Measurements from ENCODE around the gene SEMA4A. TPM values are rescaled to one million over a fixed set of nuclear protein-coding genes. Genes with fewer than 3 reads are reported as not detected.

Gene SEMA4A
- total RNA-seq: 1 to 10 TPM; 1.8 to 4.6 (median 3.5) TPM

- TF ChIP-seq, protein P1, sequence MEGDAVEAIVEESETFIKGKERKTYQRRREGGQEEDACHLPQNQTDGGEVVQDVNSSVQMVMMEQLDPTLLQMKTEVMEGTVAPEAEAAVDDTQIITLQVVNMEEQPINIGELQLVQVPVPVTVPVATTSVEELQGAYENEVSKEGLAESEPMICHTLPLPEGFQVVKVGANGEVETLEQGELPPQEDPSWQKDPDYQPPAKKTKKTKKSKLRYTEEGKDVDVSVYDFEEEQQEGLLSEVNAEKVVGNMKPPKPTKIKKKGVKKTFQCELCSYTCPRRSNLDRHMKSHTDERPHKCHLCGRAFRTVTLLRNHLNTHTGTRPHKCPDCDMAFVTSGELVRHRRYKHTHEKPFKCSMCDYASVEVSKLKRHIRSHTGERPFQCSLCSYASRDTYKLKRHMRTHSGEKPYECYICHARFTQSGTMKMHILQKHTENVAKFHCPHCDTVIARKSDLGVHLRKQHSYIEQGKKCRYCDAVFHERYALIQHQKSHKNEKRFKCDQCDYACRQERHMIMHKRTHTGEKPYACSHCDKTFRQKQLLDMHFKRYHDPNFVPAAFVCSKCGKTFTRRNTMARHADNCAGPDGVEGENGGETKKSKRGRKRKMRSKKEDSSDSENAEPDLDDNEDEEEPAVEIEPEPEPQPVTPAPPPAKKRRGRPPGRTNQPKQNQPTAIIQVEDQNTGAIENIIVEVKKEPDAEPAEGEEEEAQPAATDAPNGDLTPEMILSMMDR (IDR thresholded peaks at IDR 0.05): no peak
- TF ChIP-seq EP300 (IDR thresholded peaks at IDR 0.05) (no peak), POLR2A (IDR thresholded peaks at IDR 0.05) (no peak)
- Histone ChIP-seq H3K4me1 (peaks cover 0 to 7% (median 2%) of the 10 kb centered on the region in 4 donors), H3K9me3 (no peaks in the 10 kb centered on the region), H3K27me3 (peaks cover 0 to 14% of the 10 kb centered on the region in 2 donors), H3K36me3 (no peaks in the 10 kb centered on the region), H3K27ac (no peak within 1 kb of the TSS), H3K4me3 (peak within 1 kb of the TSS in 1 of 4 donors; percentile 7)
- no peak for DNase-seq (ENCODE audit: low spot score in 2 of 2)
- 79 to 81% methylated on average over 10 of the region's 10 CpGs for WGBS, 2 donors
Observed at GRCh38 chr1:156153362-156153761, at the start of gene SEMA4A. SEMA4A (plus strand) TSS chr1:156153585; CDS start chr1:156154579, 994 bp downstream.

GRCh38 chr1:156104065-156104810, 49.1 kb upstream of the SEMA4A start:
- Histone ChIP-seq H3K4me1 (peaks cover 8 to 87% (median 55%) of the 10 kb centered on the region in 4 donors), H3K9me3 (no peaks in the 10 kb centered on the region), H3K27me3 (no peaks in the 10 kb centered on the region), H3K27ac (peak overlapping the region; percentile 93 to 97 (median 96)), H3K4me3 (no peak overlapping the region), H3K36me3 (no peaks in the 10 kb centered on the region)
- DNase-seq (ENCODE audit: low spot score in 2 of 2): peak in 1 of 2 donors; percentile 63
- WGBS, 2 donors: 26 to 46% methylated on average over 9 to 15 of the region's 15 CpGs
- peak in 1 of 2 donors; percentile 65 for TF ChIP-seq EP300 (IDR thresholded peaks at IDR 0.05)
- TF ChIP-seq, protein P1 (IDR thresholded peaks at IDR 0.05): no peak
- peak; percentile 16 to 32 for TF ChIP-seq POLR2A (IDR thresholded peaks at IDR 0.05)

DNA sequence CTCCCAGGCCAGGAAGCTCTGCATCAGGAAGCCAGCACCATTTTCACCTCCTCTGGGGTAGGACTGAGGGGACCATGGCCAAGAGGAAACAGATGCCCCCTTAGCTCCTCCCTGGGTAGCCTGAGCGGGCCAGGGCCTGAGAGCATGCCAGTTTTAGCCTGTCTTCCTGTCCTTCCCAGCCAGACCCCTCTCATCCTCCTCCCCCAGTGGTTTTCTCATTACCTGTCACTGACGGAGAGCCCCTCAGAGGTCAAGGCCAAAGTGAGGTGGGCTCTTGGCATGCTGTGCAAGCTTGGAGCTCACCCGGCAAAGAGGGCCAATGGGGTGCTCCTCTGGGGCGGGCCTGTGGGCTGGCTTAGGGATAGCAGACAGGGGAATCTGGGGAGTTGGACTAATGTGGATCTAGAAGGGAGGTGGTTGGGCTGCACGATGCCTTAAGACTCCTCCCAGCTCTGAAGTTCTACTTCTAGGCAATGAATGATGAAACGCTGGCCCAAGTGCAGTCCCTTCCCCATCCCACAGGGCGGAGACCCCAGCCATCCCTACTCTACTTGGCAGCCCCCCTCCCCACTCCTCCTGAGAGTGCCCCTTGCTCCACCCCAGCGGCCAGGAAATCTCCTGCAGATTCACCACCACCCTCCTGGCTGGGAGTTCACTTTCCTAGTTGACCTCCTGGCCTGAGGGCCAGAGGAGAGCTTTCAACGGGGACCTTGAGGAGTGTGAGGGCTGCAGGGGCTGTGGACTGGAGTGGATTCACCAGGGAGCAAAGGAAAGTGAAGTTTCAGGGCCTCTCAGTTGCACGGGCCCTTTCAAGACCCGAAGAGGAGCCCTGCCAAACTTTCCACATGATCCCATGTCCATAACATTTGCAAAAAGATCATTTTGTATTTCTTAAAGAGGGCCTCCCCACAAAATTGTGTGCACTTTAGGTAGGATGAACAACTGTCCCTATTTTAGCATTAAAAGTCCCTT, 48.2 kb upstream of the SEMA4A start:
- WGBS, 2 donors: 31 to 33% methylated on average over 11 of the region's 11 CpGs
- DNase-seq (ENCODE audit: low spot score in 2 of 2): peak in 1 of 2 donors; percentile 15
- no peak for TF ChIP-seq EP300 (IDR thresholded peaks at IDR 0.05)
- TF ChIP-seq POLR2A (IDR thresholded peaks at IDR 0.05): peak in 1 of 2 donors; percentile 7
- TF ChIP-seq, protein P1 (IDR thresholded peaks at IDR 0.05): peak in 2 of 5 experiments; percentile 13 to 27
- H3K4me3 ChIP-seq: peak overlapping the region in 2 of 4 donors; percentile 48 to 50
- peaks cover 8 to 89% (median 55%) of the 10 kb centered on the region in 4 donors for H3K4me1 ChIP-seq
- H3K27me3 ChIP-seq: no peaks in the 10 kb centered on the region
- H3K36me3 ChIP-seq: no peaks in the 10 kb centered on the region
- H3K9me3 ChIP-seq: no peaks in the 10 kb centered on the region
- peak overlapping the region; percentile 93 to 97 (median 96) for H3K27ac ChIP-seq

DNA sequence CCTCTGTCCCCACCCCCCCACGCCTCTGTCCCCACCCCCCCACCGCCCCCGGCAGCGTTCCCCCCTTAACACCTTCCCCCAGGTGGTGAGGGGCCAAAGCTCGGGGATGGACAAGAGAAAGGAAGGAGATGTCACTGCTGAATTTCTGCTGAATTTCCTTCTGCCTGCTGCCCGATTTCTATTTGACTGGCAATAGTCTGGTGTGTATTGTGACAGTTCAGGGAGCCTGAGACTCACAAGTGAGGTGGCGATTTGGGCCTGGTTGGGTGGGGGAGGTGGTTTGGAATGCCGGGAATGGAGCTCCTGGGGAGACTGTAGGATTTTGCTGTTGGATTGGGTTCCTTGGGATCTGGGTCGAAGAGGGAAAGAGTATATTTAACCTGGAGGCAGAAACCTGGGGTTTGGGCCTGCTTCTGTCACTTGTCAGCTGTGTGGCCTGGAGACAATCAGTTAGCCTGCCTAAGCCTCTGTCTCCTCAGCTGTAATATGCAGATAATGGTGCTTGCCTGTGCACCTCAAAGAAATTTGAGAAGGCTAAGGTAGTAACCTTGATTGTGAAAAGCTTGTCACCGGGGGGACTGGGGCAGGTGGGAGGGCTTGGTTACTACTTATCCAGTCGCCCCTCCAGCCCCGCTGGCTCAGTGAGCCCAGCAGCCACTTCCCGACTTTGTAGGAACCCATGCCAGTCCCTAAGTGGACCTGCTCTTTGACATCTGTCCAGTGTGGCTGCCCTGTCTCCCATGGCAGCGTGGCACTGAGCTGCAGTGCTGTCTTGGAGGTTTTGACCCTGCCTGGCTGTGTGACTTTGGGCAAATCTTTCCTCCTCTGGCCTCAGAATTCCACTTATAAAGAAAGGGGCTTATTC, 46.5 kb upstream of the SEMA4A start:
- Histone ChIP-seq H3K27me3 (no peaks in the 10 kb centered on the region), H3K9me3 (no peaks in the 10 kb centered on the region), H3K36me3 (no peaks in the 10 kb centered on the region), H3K4me1 (peaks cover 8 to 83% (median 57%) of the 10 kb centered on the region in 4 donors), H3K4me3 (peak overlapping the region; percentile 12 to 50 (median 34)), H3K27ac (peak overlapping the region; percentile 93 to 97 (median 96))
- TF ChIP-seq POLR2A (IDR thresholded peaks at IDR 0.05): no peak
- no peak for TF ChIP-seq EP300 (IDR thresholded peaks at IDR 0.05)
- TF ChIP-seq, protein P1 (IDR thresholded peaks at IDR 0.05): no peak
- 12 to 29% methylated on average over 9 to 14 of the region's 14 CpGs for WGBS, 2 donors
- peak in 1 of 2 donors; percentile 50 for DNase-seq (ENCODE audit: low spot score in 2 of 2)
